ENCODE results near the gene ADARB1.

Gene ADARB1

DNA sequence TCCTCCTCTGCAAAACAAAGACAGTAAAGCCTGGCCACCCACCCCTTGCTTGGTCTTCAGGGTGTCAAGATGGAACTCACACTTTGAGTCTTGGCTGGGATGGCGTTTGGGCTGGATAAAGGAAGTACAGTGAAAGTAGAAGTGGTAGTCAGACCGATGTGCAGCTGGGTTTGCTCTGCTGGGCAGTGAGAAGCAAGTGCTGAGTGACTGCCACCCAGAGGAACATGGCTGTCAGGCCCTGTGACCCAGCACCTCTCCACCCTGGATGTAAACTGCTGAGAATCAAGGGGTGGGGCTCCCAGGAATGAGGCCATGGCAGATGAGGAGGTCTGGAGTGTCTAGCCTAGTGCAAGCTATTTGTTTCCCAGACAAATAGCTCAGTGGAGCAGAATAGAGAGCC is 162.1 kb downstream of the ADARB1 start:
- no peak for DNase-seq

DNA sequence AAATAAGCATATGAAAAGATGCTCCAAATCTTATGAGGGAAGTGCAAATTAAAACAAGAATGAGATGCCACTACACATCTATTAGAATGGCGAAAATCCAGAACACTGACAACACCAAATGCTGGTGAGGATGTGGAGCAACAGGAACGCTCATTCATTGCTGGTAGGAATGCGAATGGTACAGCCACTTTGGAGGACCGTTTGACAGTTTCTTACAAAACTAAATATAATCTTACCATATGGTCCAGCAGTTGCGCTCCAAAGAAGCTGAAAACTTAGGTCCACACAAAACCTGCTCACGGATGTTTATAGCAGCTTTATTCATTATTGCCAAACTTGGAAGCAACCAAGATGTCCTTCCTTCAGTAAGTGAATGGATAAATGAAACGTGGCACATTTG is 163.0 kb downstream of the ADARB1 start:
- no peak for DNase-seq

- DNase-seq: no peak
Measured at GRCh38 chr21:45241357-45241756, 167.0 kb downstream of the ADARB1 start.

DNA sequence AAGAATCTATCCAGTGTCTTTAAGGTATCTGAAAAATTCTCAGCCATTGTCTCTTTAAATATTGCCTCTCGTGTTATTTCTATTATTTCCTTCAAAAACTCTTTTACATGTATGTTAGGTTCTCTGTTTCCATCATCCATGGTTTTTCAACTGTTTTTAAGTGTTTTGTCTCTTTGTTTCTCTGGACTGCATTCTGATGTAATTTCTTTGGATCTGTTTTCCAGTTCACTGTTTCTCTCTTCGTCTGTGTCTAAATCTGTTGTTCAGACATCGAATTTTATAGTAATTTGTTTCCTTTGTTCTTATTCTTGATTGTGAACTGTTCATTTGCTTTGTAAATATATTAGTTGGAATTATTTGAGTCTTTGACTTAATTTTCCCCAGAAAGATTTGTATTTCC is 169.2 kb downstream of the ADARB1 start:
- no peak for DNase-seq

- no peak for DNase-seq
Measured at GRCh38 chr21:45244799-45245340, 170.5 kb downstream of the ADARB1 start.

DNA sequence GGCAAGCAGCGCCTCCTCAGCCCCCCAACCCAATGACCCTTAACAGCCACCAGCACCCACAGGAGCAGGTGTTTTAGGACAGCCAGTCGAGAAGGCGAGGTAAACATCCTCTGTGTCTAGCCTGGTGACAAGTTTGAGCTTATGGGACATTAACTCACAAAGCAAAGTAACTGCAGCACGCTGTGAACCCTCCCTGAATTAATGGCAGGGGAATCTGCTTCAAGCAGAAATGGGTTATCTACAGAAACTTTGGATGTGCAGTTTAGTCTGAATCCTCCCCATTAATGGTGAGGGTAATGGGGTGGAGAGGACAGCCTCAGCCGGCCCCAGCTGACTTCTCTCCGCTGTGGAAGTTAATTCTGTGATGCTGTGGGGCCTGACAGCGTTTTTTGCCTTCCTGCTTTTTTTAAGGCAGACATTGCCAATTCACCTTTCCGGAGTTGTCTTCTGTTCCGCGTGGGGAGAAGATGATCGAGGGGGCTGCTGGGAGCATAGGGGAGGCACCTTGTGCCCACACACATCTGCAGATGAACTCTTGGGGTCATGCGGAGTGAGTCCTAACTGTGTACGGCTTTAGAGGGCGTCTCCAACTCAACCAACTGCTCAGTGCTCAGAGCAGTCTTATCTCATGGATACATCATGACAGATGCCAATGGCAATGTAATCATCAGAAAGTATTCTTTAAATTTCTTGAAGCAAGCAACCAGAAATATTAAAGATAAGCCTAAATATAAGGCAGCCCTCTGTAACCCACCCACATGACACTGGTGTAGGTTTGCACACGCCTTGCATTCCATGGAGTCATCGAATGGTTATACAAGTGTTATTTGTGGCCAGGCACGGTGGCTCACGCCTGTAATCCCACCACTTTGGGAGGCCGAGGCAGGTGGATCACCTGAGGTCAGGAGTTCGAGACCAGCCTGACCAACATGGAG is 172.3 kb downstream of the ADARB1 start:
- no peak for DNase-seq

- DNase-seq: no peak
Measured at GRCh38 chr21:45248301-45248892, 174.0 kb downstream of the ADARB1 start.

DNA sequence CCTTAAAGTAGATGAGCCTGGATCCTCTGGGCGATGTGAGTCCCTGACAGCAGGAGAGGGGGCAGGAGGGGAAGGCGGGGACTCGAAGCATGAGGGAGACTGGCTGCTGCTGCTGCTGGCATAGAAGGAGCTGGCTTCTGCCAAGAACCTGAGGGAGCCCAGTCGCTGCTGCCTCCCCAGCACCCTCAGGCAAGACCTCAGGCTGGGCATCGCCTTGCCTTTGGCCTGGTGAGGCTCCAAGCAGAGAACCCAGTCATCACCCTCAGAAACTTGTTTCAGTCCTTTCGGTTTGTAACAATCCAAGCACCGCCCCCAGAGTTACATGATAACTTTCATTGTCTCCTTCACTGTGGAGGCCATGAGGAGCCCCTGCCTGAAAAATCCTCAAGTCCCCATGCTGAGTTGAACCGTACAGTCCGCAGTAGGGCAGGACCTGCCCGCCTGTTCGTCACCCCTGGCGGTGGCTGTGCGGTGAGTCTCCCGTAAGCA is 174.6 kb downstream of the ADARB1 start:
- DNase-seq: peak; percentile 54

GRCh38 chr21:45249626-45250025 is 175.2 kb downstream of the ADARB1 start:
- no peak for DNase-seq

GRCh38 chr21:45250272-45250671 is 175.9 kb downstream of the ADARB1 start:
- DNase-seq: no peak

GRCh38 chr21:45250914-45251634 is 176.7 kb downstream of the ADARB1 start:
- no peak for DNase-seq

DNA sequence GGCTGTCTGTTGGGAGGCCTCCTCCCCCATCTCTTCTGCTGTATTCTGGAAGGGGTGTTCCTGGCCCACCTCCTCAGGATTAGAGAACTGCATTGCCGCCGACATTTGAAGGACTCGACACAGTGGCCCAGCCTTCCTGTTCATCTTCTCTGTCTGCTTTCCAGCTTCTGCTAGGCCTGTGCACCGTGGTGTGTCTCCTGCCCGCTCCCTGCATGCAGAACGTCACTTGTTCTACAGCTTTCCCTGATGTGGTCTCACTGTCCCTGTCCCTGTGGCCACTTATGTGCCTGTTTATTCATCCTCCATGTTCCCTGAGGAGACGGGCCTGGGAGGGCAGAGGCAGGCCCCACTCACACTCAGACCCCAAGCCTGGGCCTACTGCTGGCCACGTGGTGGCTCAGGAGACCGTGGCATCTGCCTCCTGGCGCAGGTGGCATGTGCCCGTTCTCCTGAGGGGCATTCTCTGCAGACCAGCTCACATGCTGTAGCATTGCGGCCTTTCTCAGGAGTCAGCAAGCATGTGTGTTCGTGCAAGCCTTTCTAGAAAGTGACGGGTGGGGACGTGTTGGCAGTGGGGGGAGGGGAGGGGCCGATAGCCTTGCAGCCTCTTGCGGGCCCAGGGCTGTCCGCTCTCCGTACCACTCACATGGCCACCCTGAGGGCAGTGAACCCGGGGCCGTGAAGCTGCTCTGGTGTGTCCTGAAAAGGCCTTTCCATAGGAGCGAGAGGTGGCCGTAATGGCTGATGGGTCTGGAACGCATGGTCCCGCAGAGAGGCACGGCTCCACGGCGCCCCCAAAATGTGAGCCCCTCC is 177.5 kb downstream of the ADARB1 start:
- no peak for DNase-seq

DNA sequence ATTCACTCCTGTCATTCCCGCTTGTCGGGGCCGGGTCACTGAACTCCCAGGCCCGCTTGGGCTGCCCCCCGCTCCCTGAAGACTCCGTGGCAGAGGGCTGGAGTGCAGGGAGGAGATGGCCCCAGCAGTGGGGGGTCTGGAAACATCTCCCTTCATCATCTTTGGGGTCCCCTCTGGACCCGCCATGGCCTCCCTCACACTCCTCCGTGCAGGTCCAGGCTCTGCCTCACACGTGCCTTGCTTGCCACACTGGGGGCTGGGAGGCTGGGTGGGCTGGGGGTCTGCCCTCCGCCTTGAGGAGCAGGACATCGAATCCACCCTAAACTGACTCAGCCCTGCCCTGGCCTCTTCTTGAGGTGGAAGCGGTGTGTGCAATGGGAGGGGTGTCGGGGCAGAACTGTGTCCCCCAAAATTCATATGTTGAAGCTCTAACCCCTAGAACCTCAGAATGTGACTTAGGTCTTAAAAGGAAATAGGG is 178.1 kb downstream of the ADARB1 start:
- DNase-seq: no peak

GRCh38 chr21:45253180-45253579 is 178.8 kb downstream of the ADARB1 start:
- DNase-seq: no peak

DNA sequence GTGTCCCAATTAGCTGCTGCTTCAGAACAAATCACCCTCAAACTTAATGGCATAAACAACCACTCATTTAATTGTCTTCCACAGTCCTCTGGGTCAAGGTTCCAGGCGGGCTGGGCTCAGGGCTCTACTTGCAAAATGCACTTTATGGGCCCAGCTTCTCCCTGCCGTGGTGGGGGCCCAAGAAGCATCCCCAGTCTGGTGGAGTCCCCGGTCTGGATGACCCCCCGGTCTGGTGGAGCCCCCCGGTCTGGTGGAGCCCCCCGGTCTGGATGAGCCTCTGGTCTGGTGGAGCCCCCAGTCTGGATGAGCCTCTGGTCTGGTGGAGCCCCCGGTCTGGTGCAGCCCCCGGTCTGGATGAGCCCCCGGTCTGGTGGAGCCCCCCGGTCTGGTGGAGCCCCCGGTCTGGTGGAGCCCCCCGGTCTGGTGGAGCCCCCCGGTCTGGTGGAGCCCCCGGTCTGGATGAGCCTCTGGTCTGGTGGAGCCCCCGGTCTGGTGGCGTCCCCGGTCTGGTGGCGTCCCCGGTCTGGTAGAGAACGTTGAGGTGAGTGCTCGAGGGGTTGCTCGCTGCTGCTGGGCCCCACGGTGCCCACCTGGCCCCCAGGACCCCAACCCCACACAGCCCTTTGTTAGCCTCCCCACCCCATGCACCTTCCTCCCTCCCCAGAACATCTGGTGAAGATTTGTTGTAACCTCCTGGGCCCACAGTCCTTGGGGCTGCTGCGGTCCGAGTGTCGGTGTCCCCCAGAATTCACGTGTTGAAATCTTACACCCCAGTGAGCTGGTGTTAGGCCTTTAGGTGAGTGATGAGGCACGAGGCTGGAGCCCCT is 179.5 kb downstream of the ADARB1 start:
- DNase-seq: no peak

GRCh38 chr21:45254460-45254930 is 180.1 kb downstream of the ADARB1 start:
- no peak for DNase-seq

GRCh38 chr21:45255381-45256020 is 181.1 kb downstream of the ADARB1 start:
- no peak for DNase-seq

GRCh38 chr21:45256021-45256911 is 181.9 kb downstream of the ADARB1 start:
- DNase-seq: no peak

GRCh38 chr21:45256912-45257672 is 182.7 kb downstream of the ADARB1 start:
- no peak for DNase-seq

All from NCI-H524 treated with DMSO at 0.1 percent for 48 hours (cell line).